ENCODE results near the gene SPART. TPM values are rescaled to one million over a fixed set of nuclear protein-coding genes. Genes with fewer than 3 reads are reported as not detected.

The SPART gene
- total and polyA plus RNA-seq, 2 of the 8 experiments (the other 6 are each of a cell fraction or from before 2014, with no cell fraction given) = 27.2 to 74.1 TPM

GRCh38 chr13:36346222-36347083, at the start of gene SPART (continued):
- TF ChIP-seq, protein P1, sequence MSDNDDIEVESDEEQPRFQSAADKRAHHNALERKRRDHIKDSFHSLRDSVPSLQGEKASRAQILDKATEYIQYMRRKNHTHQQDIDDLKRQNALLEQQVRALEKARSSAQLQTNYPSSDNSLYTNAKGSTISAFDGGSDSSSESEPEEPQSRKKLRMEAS (IDR thresholded peaks at IDR 0.05) = peak; percentile 55
- peak; percentile 84 to 85 for TF ChIP-seq RAD21 (IDR thresholded peaks at IDR 0.05 in 1 of 2, conservative IDR thresholded peaks at IDR 0.05 in 1 of 2; ENCODE audit: low read depth in 2 of 2, low read length in 2 of 2)
- TF ChIP-seq KDM4A (IDR thresholded peaks at IDR 0.05; ENCODE audit: low read depth, low read length, severe bottlenecking) = peak; percentile 85
- no peak for TF ChIP-seq SAP30 (IDR thresholded peaks at IDR 0.05; ENCODE audit: insufficient read depth, insufficient replicate concordance, low read length)
- peak; percentile 78; the same call in 1 of the 2 replicates for TF ChIP-seq BACH1 (IDR thresholded peaks at IDR 0.05; ENCODE audit: low read length)
- no peak for TF ChIP-seq ATF3 (IDR thresholded peaks at IDR 0.05; ENCODE audit: insufficient read depth, low read depth, low read length)
- TF ChIP-seq POLR2AphosphoS5 (IDR thresholded peaks at IDR 0.05; ENCODE audit: low read depth, low read length) = 0 out of 2 replicates have a peak, but pooled peaks have one; percentile 48
- 0 out of 4 replicates have a peak, but pooled peaks of 1 of the 2 experiments have one; percentile 51 for TF ChIP-seq SIN3A (conservative IDR thresholded peaks at IDR 0.05 in 1 of 2, IDR thresholded peaks at IDR 0.05 in 1 of 2; ENCODE audit: low read depth in 1 of 2, low read length in 2 of 2)
- TF ChIP-seq TAF1 (IDR thresholded peaks at IDR 0.05; ENCODE audit: low read depth, low read length) = peak; percentile 14
- peak; percentile 37 for TF ChIP-seq NRF1 (IDR thresholded peaks at IDR 0.05; ENCODE audit: low read depth, low read length)
- TF ChIP-seq EGR1 (IDR thresholded peaks at IDR 0.05; ENCODE audit: borderline replicate concordance, low read depth, low read length) = no peak
- no peak for TF ChIP-seq KDM1A (IDR thresholded peaks at IDR 0.05; ENCODE audit: borderline replicate concordance, low read length)
- no peak for TF ChIP-seq CHD1 (IDR thresholded peaks at IDR 0.05; ENCODE audit: low read depth, low read length)
- TF ChIP-seq RBBP5 (IDR thresholded peaks at IDR 0.05; ENCODE audit: borderline replicate concordance, low read depth, low read length) = peak; percentile 97
- TF ChIP-seq BCL11A (IDR thresholded peaks at IDR 0.05; ENCODE audit: low read depth in 2 of 2, low read length in 2 of 2) = no peak
- TF ChIP-seq HDAC2 (IDR thresholded peaks at IDR 0.05; ENCODE audit: borderline replicate concordance in 1 of 2, low read depth in 2 of 2, low read length in 2 of 2) = peak in 1 of 2 experiments; percentile 71; a peak in 2 of 4 replicates

All from H1 (cell line).